ENCODE results near the gene AK8.

AK8 gene

GRCh38 chr9:132823370-132824145 lies 54.5 kb downstream of the AK8 start:
- no peak overlapping the region for H3K4me3 ChIP-seq (replicated peaks; ENCODE audit: low read depth, low read length)
- DNase-seq (ENCODE audit: low read depth), result no peak
- TF ChIP-seq CTCF (IDR thresholded peaks at IDR 0.05; ENCODE audit: low read length, missing control alignments), result no peak

GRCh38 chr9:132820169-132820944 lies 57.7 kb downstream of the AK8 start:
- no peak for DNase-seq (ENCODE audit: low read depth)
- H3K4me3 ChIP-seq (replicated peaks; ENCODE audit: low read depth, low read length), result no peak overlapping the region
- TF ChIP-seq CTCF (IDR thresholded peaks at IDR 0.05; ENCODE audit: low read length, missing control alignments), result no peak

GRCh38 chr9:132818588-132818987 lies 59.5 kb downstream of the AK8 start:
- TF ChIP-seq CTCF (IDR thresholded peaks at IDR 0.05; ENCODE audit: low read length, missing control alignments), result no peak
- H3K4me3 ChIP-seq (replicated peaks; ENCODE audit: low read depth, low read length), result no peak overlapping the region
- no peak for DNase-seq (ENCODE audit: low read depth)

GRCh38 chr9:132814937-132815336 lies 63.1 kb downstream of the AK8 start:
- no peak for DNase-seq (ENCODE audit: low read depth)
- TF ChIP-seq CTCF (IDR thresholded peaks at IDR 0.05; ENCODE audit: low read length, missing control alignments), result no peak

GRCh38 chr9:132813115-132813771 lies 64.8 kb downstream of the AK8 start:
- no peak for DNase-seq (ENCODE audit: low read depth)
- no peak for TF ChIP-seq CTCF (IDR thresholded peaks at IDR 0.05; ENCODE audit: low read length, missing control alignments)
- no peak overlapping the region for H3K4me3 ChIP-seq (replicated peaks; ENCODE audit: low read depth, low read length)

More at GRCh38 chr9:132814937-132815336, 63.1 kb downstream of the AK8 start:
- no peak overlapping the region for H3K4me3 ChIP-seq (replicated peaks; ENCODE audit: low read depth, low read length)

- no peak overlapping the region for H3K4me3 ChIP-seq (replicated peaks; ENCODE audit: low read depth, low read length)
- TF ChIP-seq CTCF (IDR thresholded peaks at IDR 0.05; ENCODE audit: low read length, missing control alignments), result no peak
- DNase-seq (ENCODE audit: low read depth), result no peak
These were observed 66.1 kb downstream of the AK8 start for GRCh38 chr9:132811985-132812384.
